GM10847 (cell line): Measurements from ENCODE around the gene NMNAT3.

Experiments used
- POLR2A ChIP-seq: IDR thresholded peaks from 2 replicates; pipeline ENCODE4 v1.6.1; 2011; ENCODE audit not compliant: insufficient read length; ENCODE audit errors: extremely low read depth

Gene NMNAT3

DNA sequence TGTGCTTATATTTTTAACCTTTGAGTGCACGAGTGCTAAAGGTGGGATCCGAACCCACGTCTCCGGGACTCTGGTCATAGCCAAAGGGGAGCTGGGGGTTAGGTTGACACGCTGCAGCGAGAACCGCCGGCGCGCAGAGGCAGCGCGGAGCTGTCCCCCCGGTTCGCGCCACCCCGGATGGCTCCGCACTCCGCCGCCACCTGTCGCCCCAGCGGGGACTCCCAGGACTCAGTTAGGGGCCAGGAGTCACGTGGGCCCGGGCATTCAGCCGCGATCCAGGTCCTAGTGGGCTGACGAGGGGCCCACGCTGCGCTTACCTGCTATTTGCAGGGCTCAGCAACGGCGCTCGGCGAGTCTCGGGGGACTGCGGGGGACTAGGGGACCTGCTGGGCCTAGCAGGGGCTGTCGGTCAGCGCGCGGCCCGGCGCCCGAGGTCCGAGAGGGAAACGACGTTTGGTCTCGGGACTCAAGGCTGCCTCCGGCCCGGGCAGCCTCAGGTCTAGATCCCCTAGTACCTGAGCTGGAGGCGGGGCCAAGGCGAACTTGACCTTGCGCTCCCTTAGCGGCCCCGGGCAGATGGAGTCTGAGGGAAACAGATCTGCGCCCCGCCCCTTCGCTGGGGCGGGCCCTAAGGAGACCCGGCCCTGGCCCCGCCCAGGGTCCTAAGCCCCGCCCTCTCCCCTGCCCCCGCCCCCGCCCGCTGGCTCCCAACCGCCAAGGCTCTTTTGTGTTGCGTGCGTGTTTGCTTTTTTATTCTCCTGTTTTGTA is at the start of gene NMNAT3:
Gene NMNAT3 (minus strand): TSS at position 585 of the 768 bp plus-strand sequence. CDS start 50,248 bp downstream, outside the sequence.
- no peak for TF ChIP-seq POLR2A

DNA sequence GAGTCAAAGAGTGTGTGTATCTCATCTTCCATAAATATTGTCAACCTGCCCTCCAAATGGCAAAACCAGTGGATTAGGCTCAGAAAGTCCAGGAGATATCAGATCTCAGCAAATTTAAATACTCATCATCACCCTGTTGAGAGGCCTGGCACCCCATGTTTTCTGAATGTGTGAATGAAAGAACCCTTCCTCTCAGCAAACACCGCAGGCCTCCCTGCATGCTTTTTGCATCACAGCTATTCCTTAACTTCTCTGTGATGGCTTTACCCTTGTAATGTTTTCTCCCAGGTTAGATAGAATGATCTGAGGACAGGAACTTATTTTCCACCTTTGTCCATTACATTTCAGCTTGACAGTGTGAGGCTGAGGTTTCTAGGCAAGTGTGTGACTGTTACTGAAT is 43.6 kb upstream of the NMNAT3 start:
- TF ChIP-seq POLR2A, result no peak

DNA sequence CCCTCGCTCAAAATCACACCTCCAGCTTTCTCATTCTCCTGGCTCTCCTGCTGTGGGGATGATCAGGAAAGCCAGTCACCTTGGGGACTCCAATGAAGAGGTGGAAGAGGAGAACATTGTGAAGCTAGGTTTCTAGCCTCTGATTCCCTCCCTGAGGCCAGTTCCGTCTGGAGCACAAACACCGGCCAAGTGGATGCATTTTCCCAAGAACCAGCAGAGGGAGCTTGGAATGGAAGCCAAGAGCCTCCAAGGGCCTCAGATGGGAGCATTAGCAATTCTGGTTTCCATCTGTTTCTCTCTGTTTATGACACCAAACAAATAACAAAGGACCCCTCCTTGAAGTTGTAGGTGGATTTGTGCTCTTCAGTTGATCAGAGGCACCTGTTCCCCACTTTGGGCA is 40.6 kb upstream of the NMNAT3 start:
- TF ChIP-seq POLR2A, result no peak

DNA sequence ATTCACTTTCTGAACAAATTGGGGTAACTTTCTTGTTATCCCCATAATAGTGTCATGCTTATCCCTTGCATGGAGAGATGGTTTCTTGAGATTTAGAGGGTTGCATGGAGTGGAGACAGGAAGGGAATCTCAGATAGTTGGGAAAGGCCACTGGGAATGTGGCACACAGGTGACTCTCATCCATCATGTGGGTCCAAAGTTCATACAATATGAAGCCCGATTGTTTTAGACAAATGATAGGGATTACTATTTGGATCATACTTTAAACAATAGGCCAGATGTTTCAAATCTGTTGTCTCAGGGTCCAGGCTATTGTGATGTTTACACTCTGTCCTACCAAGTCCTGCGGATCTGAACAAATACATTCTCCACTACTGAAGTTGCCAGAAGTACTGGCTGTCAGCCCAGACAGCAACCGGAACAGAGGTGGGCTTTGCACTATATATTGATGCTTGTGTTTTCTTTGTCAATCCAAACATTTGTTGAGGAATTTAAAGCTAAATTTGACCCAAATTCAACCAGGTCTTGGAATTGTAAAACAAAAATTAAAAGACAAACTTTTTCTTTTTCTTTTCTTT is 39.2 kb upstream of the NMNAT3 start:
- TF ChIP-seq POLR2A, result no peak

DNA sequence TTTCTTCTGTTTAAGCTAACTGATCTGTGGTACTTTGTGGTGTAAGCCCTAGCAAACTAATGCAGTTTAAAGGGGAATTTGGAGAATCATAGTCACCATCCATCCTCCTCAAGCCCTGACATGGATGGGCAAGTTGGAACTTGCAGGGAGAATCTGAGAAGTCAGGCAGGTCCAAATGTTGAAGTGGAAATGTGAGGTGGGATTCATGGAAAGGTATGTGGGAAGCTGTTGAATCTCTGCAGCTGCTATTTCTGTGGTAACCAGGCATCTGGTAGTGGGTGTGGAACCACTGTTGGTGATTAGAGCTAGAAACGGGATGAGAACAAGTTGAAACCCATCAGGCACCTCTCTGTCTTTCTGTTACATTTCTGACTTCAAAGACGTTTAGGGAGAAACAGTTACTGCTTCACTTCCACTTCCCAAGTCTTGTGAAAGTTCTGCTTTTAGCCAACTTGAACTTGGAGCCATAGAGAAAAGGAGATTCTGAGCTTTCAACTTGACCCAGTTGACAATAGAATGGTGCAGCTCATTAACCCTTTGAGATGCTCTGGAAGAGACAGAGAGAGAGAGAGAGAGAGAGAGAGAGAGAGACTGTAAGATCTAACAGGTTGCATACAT is 38.1 kb upstream of the NMNAT3 start:
- no peak for TF ChIP-seq POLR2A

DNA sequence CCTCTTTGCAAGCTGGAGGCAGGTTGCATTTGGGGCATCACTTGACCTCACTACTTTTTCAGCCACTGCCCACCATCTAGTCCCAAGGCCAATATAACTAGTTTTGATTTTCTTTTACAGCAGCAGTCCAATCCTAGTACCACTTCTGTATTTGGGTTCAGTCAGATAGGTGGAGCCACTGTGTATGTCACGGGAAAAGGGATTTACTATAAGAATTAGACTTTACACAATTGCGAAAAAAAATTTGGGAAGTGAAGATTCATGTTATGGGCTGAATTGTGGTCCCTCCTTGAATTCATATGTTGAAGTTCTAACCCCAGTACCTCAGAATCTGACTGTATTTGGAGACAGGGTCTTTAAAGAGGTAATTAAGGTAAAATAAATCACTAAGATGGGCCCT is 37.4 kb upstream of the NMNAT3 start:
- no peak for TF ChIP-seq POLR2A

DNA sequence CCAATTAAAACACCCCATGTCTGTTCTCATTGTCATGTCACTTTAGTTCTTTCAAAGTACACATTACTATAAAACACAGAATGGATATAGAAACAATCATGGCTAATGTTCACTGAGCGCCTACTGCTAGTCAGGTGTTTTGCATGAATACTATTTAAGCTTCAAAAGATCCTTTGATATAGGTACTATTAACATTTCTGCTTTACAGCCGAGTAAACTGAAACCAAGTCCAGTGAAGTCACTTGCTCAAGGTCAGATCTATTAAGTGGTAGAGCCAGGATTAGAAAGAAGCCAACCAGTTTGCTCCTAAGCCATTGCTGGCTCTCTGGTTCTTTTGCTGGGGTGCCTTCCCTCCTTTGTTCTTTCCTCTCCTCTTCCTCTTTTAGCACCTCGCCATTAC is 32.4 kb upstream of the NMNAT3 start:
- no peak for TF ChIP-seq POLR2A

DNA sequence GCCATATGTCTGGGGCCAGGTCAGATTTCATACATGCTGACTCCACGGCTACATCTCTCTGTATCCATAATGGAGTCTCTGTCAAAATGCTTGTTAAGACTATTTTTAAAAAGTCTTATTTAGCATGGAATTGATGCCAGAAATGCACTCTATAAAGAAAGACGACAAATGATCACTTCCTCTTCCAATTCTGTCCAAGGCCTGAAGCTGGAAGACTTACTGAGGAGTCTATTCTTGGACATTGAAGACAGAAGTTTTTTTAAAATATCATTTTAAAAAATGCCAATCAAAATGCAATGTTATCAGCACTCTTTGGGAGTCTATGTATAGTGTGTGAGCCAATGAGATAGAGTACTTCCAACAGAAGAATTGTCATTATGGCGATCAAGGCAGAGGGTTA is 27.9 kb upstream of the NMNAT3 start:
- TF ChIP-seq POLR2A, result no peak

DNA sequence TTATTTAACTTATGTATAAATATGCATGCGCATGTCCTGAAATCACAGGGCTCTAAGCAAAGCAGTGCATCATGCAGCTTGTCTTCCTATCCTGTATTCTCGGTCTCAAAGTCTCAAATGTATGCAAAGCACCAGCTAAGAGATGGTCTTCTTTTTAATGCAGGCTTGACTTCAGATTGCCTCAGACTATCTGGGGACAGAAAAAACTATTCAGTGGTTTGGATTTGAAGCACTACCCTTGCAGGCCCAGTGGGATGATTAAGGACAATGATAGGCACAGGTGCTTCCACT is 18.5 kb upstream of the NMNAT3 start:
- TF ChIP-seq POLR2A, result no peak

DNA sequence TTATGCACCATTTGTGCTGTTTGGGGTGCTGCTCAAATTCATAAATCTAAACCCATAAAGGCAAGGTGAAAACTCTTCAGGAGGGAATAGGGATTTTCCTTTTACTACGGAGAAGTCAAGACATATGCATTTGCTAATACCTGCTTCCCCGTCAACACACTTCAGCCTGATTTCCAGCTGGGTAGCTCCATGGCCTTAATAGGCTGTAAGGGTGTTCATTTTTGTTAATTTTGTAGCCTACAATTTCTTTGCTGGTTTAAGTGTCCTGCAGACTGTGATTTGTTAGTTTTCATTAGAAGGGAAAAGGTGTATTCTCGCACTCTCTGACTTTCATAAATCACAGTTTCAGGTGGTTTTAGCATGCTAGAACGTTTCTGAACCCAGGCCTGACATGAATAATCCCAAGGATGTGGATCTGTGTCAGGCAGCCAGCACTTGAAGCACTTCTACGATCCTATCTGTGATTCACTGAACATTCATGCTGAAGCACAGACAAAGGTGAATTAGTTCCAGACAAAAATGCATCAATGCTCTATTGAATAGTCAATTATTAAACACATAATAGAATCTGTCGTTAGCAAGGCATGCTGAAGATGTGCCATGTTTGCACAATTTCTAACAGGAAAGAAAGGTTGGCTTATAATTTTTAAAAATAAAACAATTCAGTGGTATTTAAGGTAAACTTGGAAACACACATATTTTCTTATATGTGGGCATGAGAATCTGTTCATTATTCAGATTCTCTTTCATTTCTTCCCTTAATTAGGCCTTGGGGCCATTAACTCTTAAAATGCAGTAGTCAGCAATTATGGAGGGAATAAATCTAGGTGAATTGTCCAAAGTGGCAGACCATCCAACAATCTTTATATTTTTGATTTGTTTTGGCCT is 17.9 kb upstream of the NMNAT3 start:
- TF ChIP-seq POLR2A, result no peak

DNA sequence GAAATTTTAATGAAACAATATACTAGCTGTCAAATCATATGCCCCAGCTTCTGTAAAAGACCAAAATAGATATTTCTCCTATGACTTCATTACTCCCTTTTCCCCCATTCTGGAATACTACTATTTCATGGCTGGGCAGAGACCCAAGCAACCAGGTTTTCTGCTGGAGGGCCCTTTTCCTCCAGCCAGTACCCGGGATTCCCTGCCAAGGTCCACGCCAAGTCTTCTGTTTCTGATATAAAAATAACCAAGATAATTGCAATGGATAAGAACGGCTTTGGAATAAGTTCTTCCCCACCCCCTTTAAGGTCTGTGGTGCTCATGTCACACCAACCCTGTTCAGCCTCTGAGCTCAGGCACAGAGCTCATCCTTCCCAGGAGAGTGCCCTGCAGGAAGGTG is 17.2 kb upstream of the NMNAT3 start:
- TF ChIP-seq POLR2A, result no peak

DNA sequence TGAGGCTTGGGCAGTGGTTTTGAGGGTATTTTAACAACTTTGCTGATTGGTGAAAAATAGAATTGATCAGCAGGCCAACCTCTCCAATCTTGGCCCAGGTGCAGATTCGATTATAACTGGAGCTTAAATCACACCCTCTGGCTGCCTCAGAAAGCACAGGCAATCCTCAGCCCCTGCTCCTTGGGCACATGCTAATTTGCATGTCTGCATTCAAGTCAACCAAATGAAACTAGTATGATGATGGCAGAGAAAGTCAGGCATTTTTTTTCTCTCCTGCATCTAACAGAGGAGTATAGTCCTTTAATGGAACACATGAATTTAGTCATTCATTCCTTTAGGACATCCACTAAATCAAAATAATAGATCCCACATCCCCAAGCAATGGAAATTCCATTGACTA is 16.8 kb upstream of the NMNAT3 start:
- no peak for TF ChIP-seq POLR2A

DNA sequence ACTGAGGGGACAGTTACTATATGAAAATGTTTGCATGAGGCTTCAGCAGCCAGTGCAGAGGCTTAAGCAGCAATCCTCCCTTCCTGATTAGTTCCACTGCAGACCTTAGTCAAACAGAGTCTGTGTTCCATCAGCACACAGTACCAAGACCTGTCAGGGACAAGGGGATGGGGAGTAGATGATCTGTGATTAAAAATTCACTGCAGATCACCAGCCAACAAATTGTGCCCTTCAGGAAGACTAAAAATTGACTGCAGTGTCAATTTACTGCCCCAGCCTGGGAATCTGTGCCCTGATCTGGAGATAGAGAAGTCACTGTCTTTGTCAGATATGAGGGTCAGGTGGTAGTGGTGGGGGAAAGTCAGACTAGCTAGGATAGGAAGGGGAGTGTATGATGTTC is 13.8 kb upstream of the NMNAT3 start:
- no peak for TF ChIP-seq POLR2A

DNA sequence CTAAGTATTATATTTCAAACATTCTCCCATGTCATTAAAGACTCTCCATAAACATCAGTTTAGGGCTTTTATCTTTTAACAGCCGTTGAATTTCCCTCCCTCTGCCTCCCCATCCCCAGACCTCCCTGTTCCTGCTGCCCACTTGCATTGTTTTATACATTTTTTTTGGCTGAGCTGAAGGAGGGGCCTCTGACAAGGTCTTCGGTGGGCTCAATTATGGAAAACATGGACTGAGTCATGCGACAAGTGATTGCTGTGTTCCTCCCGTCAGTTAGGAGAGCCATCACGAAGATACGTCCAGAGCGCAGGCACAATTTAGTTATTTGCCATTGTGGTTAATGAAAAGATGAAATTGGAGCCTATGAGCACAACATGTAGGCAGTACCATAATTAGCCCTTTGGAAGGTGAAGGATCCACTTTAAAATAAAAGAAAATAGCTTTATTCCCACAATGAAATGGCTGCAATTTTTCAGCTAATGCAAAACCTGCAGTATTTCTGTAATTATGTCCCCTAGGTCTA is 12.0 kb upstream of the NMNAT3 start:
- no peak for TF ChIP-seq POLR2A

DNA sequence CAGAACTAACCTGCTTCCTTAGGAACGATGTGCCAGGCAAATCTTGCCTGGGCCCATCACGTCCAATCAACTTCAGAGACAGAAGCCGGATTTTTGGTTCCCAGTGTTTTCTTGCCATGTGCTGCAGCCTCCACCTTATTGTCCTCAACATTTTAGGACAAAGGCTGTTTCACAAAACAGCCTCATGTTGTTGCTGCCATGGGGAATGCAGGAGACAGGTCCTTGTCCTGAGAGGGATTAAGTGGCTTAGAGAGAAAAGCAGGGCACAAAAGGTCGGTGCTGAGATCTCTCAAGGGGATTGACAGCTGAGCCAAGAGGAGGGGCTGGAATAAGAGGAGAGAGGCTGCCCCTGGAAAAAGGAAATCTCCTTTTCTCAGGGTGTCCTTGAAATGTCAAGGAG is 11.3 kb upstream of the NMNAT3 start:
- no peak for TF ChIP-seq POLR2A
